SK-N-SH treated with all-trans-retinoic acid at 6 μM for 48 hours (cell line): ENCODE measurements around the gene UGT1A6.
A peak's percentile ranks its signal among the peaks of the same experiment; 100 is the strongest.
"Not testable (repeated sequence)": the region's sequence is repeated elsewhere in the genome, so short reads cannot be mapped to it uniquely, and the experiment has no call there.

Source experiments
- ATAC-seq: fragments of 200-7000 bp; cut with Tn5 transposase; 3 replicates; pipeline ENCODE4 v1.9.1; 2020; ENCODE audit warnings: mild to moderate bottlenecking, moderate library complexity
- ARNTL ChIP-seq: fragments of 450-650 bp; formaldehyde crosslinking; IDR thresholded peaks from 2 replicates; pipeline ENCODE4 v1.5.0; 2020; ENCODE audit warnings: low read depth, mild to moderate bottlenecking, moderate library complexity, borderline replicate concordance
- BACH2 ChIP-seq: fragments of 250-450 bp; sonication (Bioruptor Pico); IDR thresholded peaks from 2 replicates; pipeline ENCODE4 v1.9.0; 2021; ENCODE audit warnings: mild to moderate bottlenecking, borderline replicate concordance
- CSRNP3 ChIP-seq: fragments of 250-450 bp; sonication (Bioruptor Pico); IDR thresholded peaks from 2 replicates; pipeline ENCODE4 v1.5.1; 2021; ENCODE audit warnings: mild to moderate bottlenecking, moderate library complexity
- ESRRG ChIP-seq: fragments of 250-450 bp; sonication (Bioruptor Pico); IDR thresholded peaks from 2 replicates; pipeline ENCODE4 v1.6.1; 2021; ENCODE audit warnings: mild to moderate bottlenecking
- GLIS3 ChIP-seq: fragments of 250-450 bp; sonication (Bioruptor Pico); IDR thresholded peaks from 2 replicates; pipeline ENCODE4 v1.5.0; 2020; ENCODE audit warnings: mild to moderate bottlenecking, moderate library complexity
- ISL1 ChIP-seq: fragments of 250-450 bp; sonication (Bioruptor Pico); IDR thresholded peaks from 2 replicates; pipeline ENCODE4 v2.1.2; 2022; ENCODE audit warnings: mild to moderate bottlenecking, moderate library complexity
- OSR1 ChIP-seq: fragments of 250-450 bp; sonication (Bioruptor Pico); IDR thresholded peaks from 2 replicates; pipeline ENCODE4 v1.8.0; 2022; ENCODE audit warnings: moderate library complexity, mild to moderate bottlenecking, inconsistent platforms
- PATZ1 ChIP-seq: fragments of 250-450 bp; sonication (Bioruptor Pico); IDR thresholded peaks from 2 replicates; pipeline ENCODE4 v1.8.0; 2020; ENCODE audit warnings: mild to moderate bottlenecking, moderate library complexity, borderline replicate concordance
- POU6F1 ChIP-seq: fragments of 250-450 bp; sonication (Bioruptor Pico); IDR thresholded peaks from 2 replicates; pipeline ENCODE4 v1.8.0; 2021; ENCODE audit warnings: low read depth, mild to moderate bottlenecking, moderate library complexity, borderline replicate concordance
- PPARA ChIP-seq: fragments of 250-450 bp; sonication (Bioruptor Pico); IDR thresholded peaks from 2 replicates; pipeline ENCODE4 v1.5.0; 2020; ENCODE audit warnings: mild to moderate bottlenecking, borderline replicate concordance
- SNAI2 ChIP-seq: fragments of 250-450 bp; sonication (Bioruptor Pico); IDR thresholded peaks from 2 replicates; pipeline ENCODE4 v1.5.0; 2020; ENCODE audit warnings: mild to moderate bottlenecking, moderate library complexity
- TOX ChIP-seq: fragments of 250-450 bp; sonication (Bioruptor Pico); IDR thresholded peaks from 2 replicates; pipeline ENCODE4 v1.8.0; 2021; ENCODE audit warnings: mild to moderate bottlenecking, moderate library complexity, borderline replicate concordance
- TSHZ2 ChIP-seq: fragments of 250-450 bp; sonication (Bioruptor Pico); IDR thresholded peaks from 2 replicates; pipeline ENCODE4 v1.5.0; 2020; ENCODE audit warnings: mild to moderate bottlenecking, moderate library complexity
- ZC3H10 ChIP-seq: fragments of 250-450 bp; sonication (Bioruptor Pico); IDR thresholded peaks from 2 replicates; pipeline ENCODE4 v1.5.1; 2021; ENCODE audit warnings: mild to moderate bottlenecking, moderate library complexity
- ZFP3 ChIP-seq: fragments of 250-450 bp; sonication (Bioruptor Pico); IDR thresholded peaks from 2 replicates; pipeline ENCODE4 v1.5.0; 2020; ENCODE audit warnings: mild to moderate bottlenecking, moderate library complexity
- ZFP30 ChIP-seq: fragments of 450-650 bp; formaldehyde crosslinking; IDR thresholded peaks from 2 replicates; pipeline ENCODE4 v1.5.0; 2022; ENCODE audit warnings: mild to moderate bottlenecking, moderate library complexity
- ZNF565 ChIP-seq: fragments of 450-650 bp; formaldehyde crosslinking; conservative IDR thresholded peaks from 2 replicates; pipeline ENCODE4 v1.5.0; 2020; ENCODE audit warnings: low read depth, mild to moderate bottlenecking, moderate library complexity
- ZNF8 ChIP-seq: fragments of 450-650 bp; formaldehyde crosslinking; IDR thresholded peaks from 2 replicates; pipeline ENCODE4 v1.5.0; 2020; ENCODE audit warnings: mild to moderate bottlenecking, moderate library complexity

UGT1A6 gene

GRCh38 chr2:233746475-233747282, 54.0 kb downstream of the UGT1A6 start:
- no peak for TF ChIP-seq CSRNP3
- TF ChIP-seq ISL1, result peak; percentile 47

GRCh38 chr2:233747283-233747544, 54.5 kb downstream of the UGT1A6 start:
- no peak for ATAC-seq
- TF ChIP-seq TOX, result no peak
- no peak for TF ChIP-seq OSR1 (CRISPR knock-in tag)
- TF ChIP-seq ARNTL (CRISPR knock-in tag), result no peak
- no peak for TF ChIP-seq POU6F1
- no peak for TF ChIP-seq BACH2 (CRISPR knock-in tag)
- no peak for TF ChIP-seq ZFP30 (CRISPR knock-in tag)
- TF ChIP-seq ISL1, result no peak
- TF ChIP-seq, all 23 proteins: peak for 0

More at GRCh38 chr2:233746475-233747282, 54.0 kb downstream of the UGT1A6 start:
- ATAC-seq, result no peak

- ATAC-seq, result not testable (repeated sequence)
These were observed 58.0 kb downstream of the UGT1A6 start for GRCh38 chr2:233750689-233751088.

- not testable (repeated sequence) for ATAC-seq
These were observed 58.7 kb downstream of the UGT1A6 start for GRCh38 chr2:233751212-233752009.

- TF ChIP-seq ZC3H10, result no peak
- no peak for TF ChIP-seq ZFP3 (CRISPR knock-in tag)
- TF ChIP-seq OSR1 (CRISPR knock-in tag), result no peak
- TF ChIP-seq ISL1, result no peak
- no peak for TF ChIP-seq PPARA
- TF ChIP-seq ESRRG, result no peak
- TF ChIP-seq BACH2 (CRISPR knock-in tag), result no peak
- ATAC-seq, result no peak
These were observed 62.4 kb downstream of the UGT1A6 start for GRCh38 chr2:233754872-233755611.

- TF ChIP-seq BACH2 (CRISPR knock-in tag) (no peak), ZNF565 (CRISPR knock-in tag) (no peak), ZNF8 (CRISPR knock-in tag) (no peak), PATZ1 (CRISPR knock-in tag) (no peak), CSRNP3 (no peak), TSHZ2 (CRISPR knock-in tag) (no peak), POU6F1 (no peak), SNAI2 (no peak), ESRRG (no peak), ARNTL (CRISPR knock-in tag) (no peak), ZFP3 (CRISPR knock-in tag) (no peak), TOX (no peak), GLIS3 (no peak), ISL1 (no peak)
- no peak for ATAC-seq
These were observed 63.9 kb downstream of the UGT1A6 start for GRCh38 chr2:233756429-233757081.
